ENCODE data around the gene GSPT1.
"Not testable (repeated sequence)": the region's sequence is repeated elsewhere in the genome, so short reads cannot be mapped to it uniquely, and the experiment has no call there.

Gene GSPT1

DNA sequence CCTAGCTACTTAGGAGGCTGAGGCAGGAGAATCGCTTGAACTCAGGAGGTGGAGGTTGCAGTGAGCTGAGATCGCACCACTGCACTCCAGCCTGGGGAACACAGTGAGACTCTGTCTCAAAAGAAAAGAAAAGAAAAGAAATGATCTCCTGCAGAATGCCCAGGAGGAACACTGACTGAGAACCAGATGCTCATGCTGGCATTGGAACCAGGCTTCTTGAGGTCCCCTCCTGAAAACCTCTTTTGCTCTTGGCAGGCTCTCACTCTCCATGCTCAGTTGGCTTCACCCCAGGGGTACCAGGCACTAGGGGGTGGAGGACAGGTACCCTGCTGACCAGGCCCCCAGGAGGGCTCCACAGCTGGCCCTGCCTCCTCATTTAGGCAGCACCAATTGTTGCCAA, 40.8 kb upstream of the GSPT1 start:
- H3K4me3 ChIP-seq (ENCODE audit: low read depth, low read length) = no peak overlapping the region
- no peak for TF ChIP-seq CTCF (IDR thresholded peaks at IDR 0.05; ENCODE audit: low read depth, low read length)
- TF ChIP-seq, protein P1, sequence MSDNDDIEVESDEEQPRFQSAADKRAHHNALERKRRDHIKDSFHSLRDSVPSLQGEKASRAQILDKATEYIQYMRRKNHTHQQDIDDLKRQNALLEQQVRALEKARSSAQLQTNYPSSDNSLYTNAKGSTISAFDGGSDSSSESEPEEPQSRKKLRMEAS (IDR thresholded peaks at IDR 0.05; ENCODE audit: low read depth, low read length) = no peak
- TF ChIP-seq POLR2A (IDR thresholded peaks at IDR 0.05; ENCODE audit: extremely low read depth, insufficient read length) = no peak
- no peak for TF ChIP-seq MYC (IDR thresholded peaks at IDR 0.05; ENCODE audit: low read depth, low read length)
- DNase-seq (ENCODE audit: low read depth) = no peak

DNA sequence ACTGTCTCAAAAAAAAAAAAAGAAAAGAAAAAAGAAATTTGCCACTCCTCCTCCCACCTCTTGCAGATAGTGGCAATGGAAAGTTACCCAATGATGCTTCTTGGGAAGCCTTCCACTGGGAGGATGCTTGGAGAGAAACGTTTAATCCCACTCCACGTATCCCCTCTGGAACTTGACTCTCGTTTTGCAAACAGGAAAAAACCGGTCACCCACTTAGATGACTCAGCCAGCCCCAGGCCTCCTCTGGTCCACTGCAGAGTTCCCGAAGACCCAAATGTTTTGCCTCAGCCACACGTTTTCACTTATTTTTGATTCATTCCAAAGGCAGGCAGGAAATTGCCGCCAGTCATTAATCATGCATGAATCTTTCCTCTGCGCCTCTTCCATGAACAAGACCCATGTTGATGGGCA, 40.0 kb upstream of the GSPT1 start:
- no peak for DNase-seq (ENCODE audit: low read depth)
- no peak overlapping the region for H3K4me3 ChIP-seq (ENCODE audit: low read depth, low read length)
- no peak for TF ChIP-seq POLR2A (IDR thresholded peaks at IDR 0.05; ENCODE audit: extremely low read depth, insufficient read length)
- TF ChIP-seq, protein P1 (IDR thresholded peaks at IDR 0.05; ENCODE audit: low read depth, low read length) = no peak
- TF ChIP-seq MYC (IDR thresholded peaks at IDR 0.05; ENCODE audit: low read depth, low read length) = no peak
- TF ChIP-seq CTCF (IDR thresholded peaks at IDR 0.05; ENCODE audit: low read depth, low read length) = no peak

DNA sequence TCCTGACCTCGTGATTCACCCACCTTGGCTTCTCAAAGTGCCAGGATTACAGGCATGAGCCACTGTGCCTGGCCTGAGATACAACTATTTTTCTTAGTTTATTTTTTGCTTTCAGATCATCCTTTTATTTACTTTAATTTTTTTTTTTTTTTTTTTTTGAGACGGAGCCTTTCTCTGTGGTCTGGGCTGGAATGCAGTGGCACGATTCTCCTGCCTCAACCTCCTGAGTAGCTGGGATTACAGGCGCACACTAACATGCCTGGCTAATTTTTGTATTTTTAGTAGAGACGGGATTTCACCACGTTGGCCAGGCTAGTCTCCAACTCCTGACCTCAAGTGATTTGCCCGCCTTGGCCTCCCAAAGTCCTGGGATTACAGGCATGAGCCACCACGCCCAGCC, 37.8 kb upstream of the GSPT1 start:
- not testable (repeated sequence) for DNase-seq (ENCODE audit: low read depth); H3K4me3 ChIP-seq (ENCODE audit: low read depth, low read length)

GRCh38 chr16:11950388-11950787, 34.6 kb upstream of the GSPT1 start:
- TF ChIP-seq, protein P1 (IDR thresholded peaks at IDR 0.05; ENCODE audit: low read depth, low read length) = no peak
- TF ChIP-seq POLR2A (IDR thresholded peaks at IDR 0.05; ENCODE audit: extremely low read depth, insufficient read length) (no peak), CTCF (IDR thresholded peaks at IDR 0.05; ENCODE audit: low read depth, low read length) (no peak), MYC (IDR thresholded peaks at IDR 0.05; ENCODE audit: low read depth, low read length) (no peak)
- no peak overlapping the region for H3K4me3 ChIP-seq (ENCODE audit: low read depth, low read length)
- DNase-seq (ENCODE audit: low read depth) = no peak

DNA sequence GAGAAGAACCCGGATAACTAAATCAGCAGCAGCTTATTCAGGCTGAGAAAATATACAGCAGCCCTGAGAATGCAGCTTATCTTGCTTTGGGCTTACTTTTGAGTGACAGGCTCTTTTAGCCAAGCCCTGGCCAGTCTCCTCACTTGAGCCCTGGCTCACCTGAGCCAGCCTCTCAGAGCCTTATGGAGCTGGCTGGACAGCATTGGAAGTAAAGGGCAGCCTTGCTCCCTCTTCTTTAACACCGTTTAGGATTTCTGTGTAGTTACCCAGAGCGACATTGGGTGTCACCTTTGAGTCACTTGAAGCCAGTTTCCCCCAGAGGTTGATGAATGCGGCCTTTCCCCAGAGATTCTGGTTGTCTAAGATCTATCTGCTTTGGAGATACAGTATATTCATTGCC, 33.8 kb upstream of the GSPT1 start:
- DNase-seq (ENCODE audit: low read depth) = peak; percentile 67
- TF ChIP-seq CTCF (IDR thresholded peaks at IDR 0.05; ENCODE audit: low read depth, low read length) = peak; percentile 54
- TF ChIP-seq, protein P1 (IDR thresholded peaks at IDR 0.05; ENCODE audit: low read depth, low read length) = no peak
- TF ChIP-seq MYC (IDR thresholded peaks at IDR 0.05; ENCODE audit: low read depth, low read length) = no peak
- H3K4me3 ChIP-seq (ENCODE audit: low read depth, low read length) = no peak overlapping the region

- H3K4me3 ChIP-seq (ENCODE audit: low read depth, low read length) = no peak overlapping the region
- TF ChIP-seq, protein P1 (IDR thresholded peaks at IDR 0.05; ENCODE audit: low read depth, low read length) = no peak
- TF ChIP-seq MYC (IDR thresholded peaks at IDR 0.05; ENCODE audit: low read depth, low read length) (no peak), CTCF (IDR thresholded peaks at IDR 0.05; ENCODE audit: low read depth, low read length) (no peak), POLR2A (IDR thresholded peaks at IDR 0.05; ENCODE audit: extremely low read depth, insufficient read length) (no peak)
- DNase-seq (ENCODE audit: low read depth) = no peak
These were observed 33.1 kb upstream of the GSPT1 start for GRCh38 chr16:11948819-11949218.
